HG03565 (cell line): ENCODE measurements around the gene SERTAD4.

Source experiments
- ATAC-seq: cut with Tn5 transposase; IDR thresholded peaks from one replicate; pipeline ENCODE4 v1.9.1; 2021; ENCODE audit warnings: mild to moderate bottlenecking, moderate library complexity; ENCODE audit not compliant: unreplicated experiment

Gene SERTAD4

GRCh38 chr1:210231846-210232510 is 618 bp upstream of the SERTAD4 start:
- ATAC-seq, result no peak

DNA sequence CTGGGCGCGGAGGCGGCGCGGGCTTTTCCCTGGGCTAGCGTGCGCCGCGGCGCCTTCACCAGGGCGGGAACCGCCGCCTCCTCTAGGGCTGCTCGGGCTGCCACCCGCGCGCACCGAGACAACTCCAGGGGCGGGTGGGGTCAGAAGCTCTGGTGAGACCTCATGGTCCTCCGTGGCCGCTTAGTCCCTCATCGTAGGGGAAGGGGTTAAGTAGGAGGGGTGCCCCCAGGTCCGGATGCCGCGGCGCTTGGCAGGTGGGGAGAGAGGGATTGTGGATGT is 559 bp downstream of the SERTAD4 start:
- no peak for ATAC-seq

DNA sequence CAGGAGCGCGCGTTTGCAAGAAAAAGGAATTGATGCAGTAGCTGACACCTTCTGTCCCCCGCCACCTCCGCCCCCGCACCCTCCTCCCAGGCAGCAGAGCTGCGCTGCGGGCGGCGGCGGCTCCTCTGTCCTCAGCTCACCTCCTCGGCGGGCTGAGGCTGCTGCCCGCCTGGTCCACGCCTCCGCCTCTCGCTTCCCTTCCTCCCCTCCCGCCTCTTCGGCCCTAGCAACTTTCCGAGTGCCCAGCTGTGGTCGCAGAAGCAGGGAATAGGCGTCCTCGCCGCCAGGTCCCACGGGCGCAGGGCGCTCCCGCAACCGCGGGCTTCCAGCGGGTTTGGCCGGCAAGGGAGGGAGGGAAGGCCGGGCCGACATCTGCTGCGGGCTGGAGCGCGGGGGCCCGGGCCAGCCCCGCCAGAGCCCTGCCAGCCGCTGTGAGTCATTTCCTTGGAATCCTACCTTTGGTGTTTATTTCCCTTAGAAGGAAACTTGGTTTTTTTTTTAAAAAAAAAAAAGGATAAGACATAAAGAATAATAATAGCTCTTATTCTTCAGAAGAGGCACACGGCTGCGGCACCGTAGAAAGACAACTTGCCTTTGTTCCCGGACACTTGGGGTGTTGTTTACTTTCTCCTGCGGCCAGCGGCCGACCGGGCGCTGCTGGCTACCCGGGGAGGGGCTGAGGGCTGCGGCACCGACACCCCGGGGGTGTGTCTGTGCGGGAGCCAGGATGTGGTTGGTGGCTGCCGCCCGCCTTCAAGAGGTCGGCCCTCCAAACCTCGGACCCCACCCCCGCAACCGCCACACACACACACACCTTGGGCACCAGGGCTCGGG is 1.1 kb downstream of the SERTAD4 start:
- no peak for ATAC-seq

GRCh38 chr1:210234329-210234757 is 1.7 kb downstream of the SERTAD4 start:
- no peak for ATAC-seq

GRCh38 chr1:210235363-210236053 is 2.9 kb downstream of the SERTAD4 start:
- no peak for ATAC-seq

GRCh38 chr1:210236386-210236839 is 3.8 kb downstream of the SERTAD4 start:
- ATAC-seq, result no peak

- ATAC-seq, result no peak
Measured at GRCh38 chr1:210236840-210237409, 4.3 kb downstream of the SERTAD4 start.

DNA sequence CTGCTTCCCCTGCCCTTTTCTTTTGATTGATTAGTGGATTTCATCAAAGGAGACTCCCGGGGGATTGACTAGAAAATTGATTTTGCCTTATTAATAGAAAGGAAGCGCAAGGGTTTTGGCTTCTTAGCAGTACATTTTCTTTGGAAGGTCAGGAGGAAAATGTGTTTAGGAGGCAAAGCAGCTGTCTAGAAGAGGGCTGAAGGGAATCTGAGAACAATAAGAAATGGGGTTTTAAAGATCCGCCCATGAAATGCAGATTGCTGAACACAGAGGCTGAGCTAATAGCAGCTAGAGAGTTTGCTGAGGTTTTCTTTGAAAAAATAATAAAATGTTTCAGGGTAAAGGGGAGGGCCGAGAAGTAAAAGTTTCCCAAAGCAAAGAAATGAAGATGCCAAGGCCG is 4.9 kb downstream of the SERTAD4 start:
- ATAC-seq, result no peak

- ATAC-seq, result no peak
Measured at GRCh38 chr1:210237981-210238380, 5.4 kb downstream of the SERTAD4 start.

GRCh38 chr1:210239349-210240111 is 6.9 kb downstream of the SERTAD4 start:
- ATAC-seq, result no peak

- no peak for ATAC-seq
Measured at GRCh38 chr1:210241121-210241520, 8.5 kb downstream of the SERTAD4 start.

GRCh38 chr1:210244746-210245367 is 12.3 kb downstream of the SERTAD4 start:
- ATAC-seq, result no peak

GRCh38 chr1:210246447-210246846 is 13.9 kb downstream of the SERTAD4 start:
- no peak for ATAC-seq

- no peak for ATAC-seq
Measured at GRCh38 chr1:210248341-210248740, 15.7 kb downstream of the SERTAD4 start.

GRCh38 chr1:210250665-210250997 is 18.0 kb downstream of the SERTAD4 start:
- ATAC-seq, result no peak

- ATAC-seq, result no peak
Measured at GRCh38 chr1:210250998-210251679, 18.5 kb downstream of the SERTAD4 start.

GRCh38 chr1:210251680-210252490 is 19.3 kb downstream of the SERTAD4 start:
- ATAC-seq, result no peak

GRCh38 chr1:210252621-210253051 is 20.0 kb downstream of the SERTAD4 start:
- no peak for ATAC-seq

DNA sequence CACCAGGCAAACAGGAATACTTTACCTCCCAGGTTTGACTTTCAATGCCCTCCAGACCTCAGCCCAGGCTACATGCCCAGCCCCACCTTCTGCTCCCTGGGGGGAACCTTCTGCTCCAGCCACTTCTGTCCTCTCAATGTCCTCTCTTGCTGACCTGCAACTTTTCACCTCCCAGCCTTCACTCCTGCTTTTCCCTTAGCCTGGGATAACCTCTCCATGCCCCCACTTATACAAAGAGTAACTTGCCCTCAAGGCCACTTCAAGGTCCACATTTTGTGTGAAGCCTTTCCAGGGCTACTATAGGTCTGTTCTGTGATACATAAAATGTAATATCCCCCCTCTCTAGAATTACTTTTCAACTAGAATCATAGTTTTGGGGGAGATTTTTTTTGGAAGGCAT is 21.7 kb downstream of the SERTAD4 start:
- ATAC-seq, result no peak
